Measurements from ENCODE around the gene VSTM4.

DNA sequence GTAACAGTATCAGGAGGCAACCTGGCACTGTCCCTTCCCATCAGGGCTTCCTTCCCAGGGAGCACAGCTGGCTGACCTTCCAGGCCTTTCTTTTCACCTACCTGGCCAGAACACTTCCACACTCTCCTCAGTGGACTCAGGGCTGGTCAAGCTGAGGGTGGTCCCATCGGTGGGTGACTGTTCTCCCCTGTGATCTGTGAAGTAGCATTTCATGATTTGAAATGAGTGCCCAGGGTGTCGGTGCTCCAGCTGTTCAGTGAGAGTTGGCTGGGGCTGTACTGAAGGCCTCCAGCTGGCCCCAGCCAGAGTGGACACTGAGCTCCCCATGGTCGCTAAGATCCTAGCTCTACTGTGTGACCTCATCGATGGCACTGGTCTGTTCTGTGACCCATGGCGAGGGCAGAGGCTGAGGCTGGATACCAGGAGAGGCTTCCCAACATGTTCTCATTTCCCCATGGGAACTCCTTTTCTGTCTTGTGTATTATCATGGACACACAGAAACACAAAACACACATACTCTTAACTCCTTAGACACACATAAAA is 18.5 kb upstream of the VSTM4 start, which contains the start of gene FAM170B:
- TF ChIP-seq POLR2AphosphoS5 (IDR thresholded peaks at IDR 0.05; ENCODE audit: low read depth, low read length) (no peak), TCF7L2 (IDR thresholded peaks at IDR 0.05; ENCODE audit: low read depth, low read length) (no peak)
- TF ChIP-seq, protein P1, sequence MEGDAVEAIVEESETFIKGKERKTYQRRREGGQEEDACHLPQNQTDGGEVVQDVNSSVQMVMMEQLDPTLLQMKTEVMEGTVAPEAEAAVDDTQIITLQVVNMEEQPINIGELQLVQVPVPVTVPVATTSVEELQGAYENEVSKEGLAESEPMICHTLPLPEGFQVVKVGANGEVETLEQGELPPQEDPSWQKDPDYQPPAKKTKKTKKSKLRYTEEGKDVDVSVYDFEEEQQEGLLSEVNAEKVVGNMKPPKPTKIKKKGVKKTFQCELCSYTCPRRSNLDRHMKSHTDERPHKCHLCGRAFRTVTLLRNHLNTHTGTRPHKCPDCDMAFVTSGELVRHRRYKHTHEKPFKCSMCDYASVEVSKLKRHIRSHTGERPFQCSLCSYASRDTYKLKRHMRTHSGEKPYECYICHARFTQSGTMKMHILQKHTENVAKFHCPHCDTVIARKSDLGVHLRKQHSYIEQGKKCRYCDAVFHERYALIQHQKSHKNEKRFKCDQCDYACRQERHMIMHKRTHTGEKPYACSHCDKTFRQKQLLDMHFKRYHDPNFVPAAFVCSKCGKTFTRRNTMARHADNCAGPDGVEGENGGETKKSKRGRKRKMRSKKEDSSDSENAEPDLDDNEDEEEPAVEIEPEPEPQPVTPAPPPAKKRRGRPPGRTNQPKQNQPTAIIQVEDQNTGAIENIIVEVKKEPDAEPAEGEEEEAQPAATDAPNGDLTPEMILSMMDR (IDR thresholded peaks at IDR 0.05), result no peak
